HepG2 (cell line): ENCODE results near the gene SLC5A6.

ENCODE experiments used
- CBX1 ChIP-seq: IDR thresholded peaks from one replicate; pipeline ENCODE4 v1.6.1; 2016; ENCODE audit warnings: antibody characterized with exemption, low read depth
- ELK4 ChIP-seq: sonication (generic); formaldehyde crosslinking; IDR thresholded peaks from 2 replicates; pipeline ENCODE4 v1.9.0; 2021; ENCODE audit warnings: missing genetic modification reagents, borderline replicate concordance
- EP300 ChIP-seq, 3 experiments: sonication (generic) in 1 of 3; formaldehyde crosslinking in 1 of 3; IDR thresholded peaks; 2 replicates each; pipeline versions ENCODE4 v1.5.1 to v1.6.1; 2011 to 2020; ENCODE audit warnings: low read depth in 2 of 3, low read length in 2 of 3, borderline replicate concordance in 1 of 3, improper control_type of control experiment in 1 of 3, mild to moderate bottlenecking in 1 of 3, missing genetic modification reagents in 1 of 3, moderate library complexity in 1 of 3
- JUNB ChIP-seq: sonication (generic); formaldehyde crosslinking; IDR thresholded peaks from 2 replicates; pipeline ENCODE4 v1.8.0; 2022; ENCODE audit warnings: missing genetic modification reagents, mild to moderate bottlenecking, borderline replicate concordance
- POLR2A ChIP-seq, 2 experiments: IDR thresholded peaks; 2 replicates each; pipeline ENCODE4 v1.6.1; 2011; ENCODE audit warnings: low read depth in 2 of 2, low read length in 2 of 2, mild to moderate bottlenecking in 1 of 2, moderate library complexity in 1 of 2; ENCODE audit not compliant: insufficient read depth in 1 of 2
- THRA ChIP-seq: sonication (generic); formaldehyde crosslinking; IDR thresholded peaks from 2 replicates; pipeline ENCODE4 v1.4.0; 2020; ENCODE audit warnings: missing genetic modification reagents, borderline replicate concordance
- ZNF891 ChIP-seq: sonication (generic); formaldehyde crosslinking; IDR thresholded peaks from 2 replicates; pipeline ENCODE4 v1.5.0; 2020; ENCODE audit warnings: mild to moderate bottlenecking, missing genetic modification reagents
- TF ChIP-seq, protein P1 (sequence below): sonication (generic); formaldehyde crosslinking; IDR thresholded peaks from 2 replicates; pipeline ENCODE4 v1.5.0; 2020; ENCODE audit warnings: mild to moderate bottlenecking, missing genetic modification reagents, moderate library complexity
- TF ChIP-seq, protein P2 (sequence below): sonication (generic); formaldehyde crosslinking; IDR thresholded peaks from 2 replicates; pipeline ENCODE4 v1.4.0; 2020; ENCODE audit warnings: missing genetic modification reagents
- TF ChIP-seq, protein P3 (sequence below): IDR thresholded peaks from 2 replicates; pipeline ENCODE4 v1.6.1; 2016; ENCODE audit warnings: missing biosample characterization, missing genetic modification reagents, low read depth
- TF ChIP-seq, protein P4 (sequence below): sonication (generic); formaldehyde crosslinking; IDR thresholded peaks from 2 replicates; pipeline ENCODE4 v1.9.0; 2021; ENCODE audit warnings: missing genetic modification reagents, borderline replicate concordance
- TF ChIP-seq, protein P5 (sequence below): sonication (generic); formaldehyde crosslinking; IDR thresholded peaks from 2 replicates; pipeline ENCODE4 v1.8.0; 2022; ENCODE audit warnings: low read depth, missing genetic modification reagents
- TF ChIP-seq, protein P6 (sequence below): IDR thresholded peaks from 2 replicates; pipeline ENCODE4 v1.6.1; 2018; ENCODE audit warnings: missing genetic modification reagents

DNA sequence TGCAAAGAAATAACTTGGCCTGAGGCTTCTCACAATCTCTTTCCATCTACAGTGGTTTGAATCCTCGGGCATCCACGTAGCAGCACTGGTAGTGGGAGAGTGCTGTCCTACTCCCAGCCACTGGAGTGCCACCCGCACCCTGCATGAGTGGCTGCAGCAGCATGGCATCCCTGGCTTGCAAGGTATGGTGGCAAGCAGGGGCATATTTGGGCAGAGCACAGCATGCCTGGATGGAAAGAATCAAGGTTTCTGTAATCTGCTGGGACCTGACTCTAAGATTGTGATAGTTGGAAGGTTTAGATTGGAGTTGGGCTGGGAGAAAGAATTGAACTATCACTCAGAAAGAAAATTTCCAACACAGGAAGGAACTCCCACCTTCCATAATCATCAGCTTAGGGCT is 9.1 kb upstream of the SLC5A6 start:
- TF ChIP-seq, protein P1, sequence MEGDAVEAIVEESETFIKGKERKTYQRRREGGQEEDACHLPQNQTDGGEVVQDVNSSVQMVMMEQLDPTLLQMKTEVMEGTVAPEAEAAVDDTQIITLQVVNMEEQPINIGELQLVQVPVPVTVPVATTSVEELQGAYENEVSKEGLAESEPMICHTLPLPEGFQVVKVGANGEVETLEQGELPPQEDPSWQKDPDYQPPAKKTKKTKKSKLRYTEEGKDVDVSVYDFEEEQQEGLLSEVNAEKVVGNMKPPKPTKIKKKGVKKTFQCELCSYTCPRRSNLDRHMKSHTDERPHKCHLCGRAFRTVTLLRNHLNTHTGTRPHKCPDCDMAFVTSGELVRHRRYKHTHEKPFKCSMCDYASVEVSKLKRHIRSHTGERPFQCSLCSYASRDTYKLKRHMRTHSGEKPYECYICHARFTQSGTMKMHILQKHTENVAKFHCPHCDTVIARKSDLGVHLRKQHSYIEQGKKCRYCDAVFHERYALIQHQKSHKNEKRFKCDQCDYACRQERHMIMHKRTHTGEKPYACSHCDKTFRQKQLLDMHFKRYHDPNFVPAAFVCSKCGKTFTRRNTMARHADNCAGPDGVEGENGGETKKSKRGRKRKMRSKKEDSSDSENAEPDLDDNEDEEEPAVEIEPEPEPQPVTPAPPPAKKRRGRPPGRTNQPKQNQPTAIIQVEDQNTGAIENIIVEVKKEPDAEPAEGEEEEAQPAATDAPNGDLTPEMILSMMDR (CRISPR knock-in tag), result no peak
- no peak for TF ChIP-seq ELK4 (CRISPR knock-in tag)
- TF ChIP-seq, protein P2, sequence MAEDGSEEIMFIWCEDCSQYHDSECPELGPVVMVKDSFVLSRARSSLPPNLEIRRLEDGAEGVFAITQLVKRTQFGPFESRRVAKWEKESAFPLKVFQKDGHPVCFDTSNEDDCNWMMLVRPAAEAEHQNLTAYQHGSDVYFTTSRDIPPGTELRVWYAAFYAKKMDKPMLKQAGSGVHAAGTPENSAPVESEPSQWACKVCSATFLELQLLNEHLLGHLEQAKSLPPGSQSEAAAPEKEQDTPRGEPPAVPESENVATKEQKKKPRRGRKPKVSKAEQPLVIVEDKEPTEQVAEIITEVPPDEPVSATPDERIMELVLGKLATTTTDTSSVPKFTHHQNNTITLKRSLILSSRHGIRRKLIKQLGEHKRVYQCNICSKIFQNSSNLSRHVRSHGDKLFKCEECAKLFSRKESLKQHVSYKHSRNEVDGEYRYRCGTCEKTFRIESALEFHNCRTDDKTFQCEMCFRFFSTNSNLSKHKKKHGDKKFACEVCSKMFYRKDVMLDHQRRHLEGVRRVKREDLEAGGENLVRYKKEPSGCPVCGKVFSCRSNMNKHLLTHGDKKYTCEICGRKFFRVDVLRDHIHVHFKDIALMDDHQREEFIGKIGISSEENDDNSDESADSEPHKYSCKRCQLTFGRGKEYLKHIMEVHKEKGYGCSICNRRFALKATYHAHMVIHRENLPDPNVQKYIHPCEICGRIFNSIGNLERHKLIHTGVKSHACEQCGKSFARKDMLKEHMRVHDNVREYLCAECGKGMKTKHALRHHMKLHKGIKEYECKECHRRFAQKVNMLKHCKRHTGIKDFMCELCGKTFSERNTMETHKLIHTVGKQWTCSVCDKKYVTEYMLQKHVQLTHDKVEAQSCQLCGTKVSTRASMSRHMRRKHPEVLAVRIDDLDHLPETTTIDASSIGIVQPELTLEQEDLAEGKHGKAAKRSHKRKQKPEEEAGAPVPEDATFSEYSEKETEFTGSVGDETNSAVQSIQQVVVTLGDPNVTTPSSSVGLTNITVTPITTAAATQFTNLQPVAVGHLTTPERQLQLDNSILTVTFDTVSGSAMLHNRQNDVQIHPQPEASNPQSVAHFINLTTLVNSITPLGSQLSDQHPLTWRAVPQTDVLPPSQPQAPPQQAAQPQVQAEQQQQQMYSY (CRISPR knock-in tag), result no peak
- TF ChIP-seq, protein P3, sequence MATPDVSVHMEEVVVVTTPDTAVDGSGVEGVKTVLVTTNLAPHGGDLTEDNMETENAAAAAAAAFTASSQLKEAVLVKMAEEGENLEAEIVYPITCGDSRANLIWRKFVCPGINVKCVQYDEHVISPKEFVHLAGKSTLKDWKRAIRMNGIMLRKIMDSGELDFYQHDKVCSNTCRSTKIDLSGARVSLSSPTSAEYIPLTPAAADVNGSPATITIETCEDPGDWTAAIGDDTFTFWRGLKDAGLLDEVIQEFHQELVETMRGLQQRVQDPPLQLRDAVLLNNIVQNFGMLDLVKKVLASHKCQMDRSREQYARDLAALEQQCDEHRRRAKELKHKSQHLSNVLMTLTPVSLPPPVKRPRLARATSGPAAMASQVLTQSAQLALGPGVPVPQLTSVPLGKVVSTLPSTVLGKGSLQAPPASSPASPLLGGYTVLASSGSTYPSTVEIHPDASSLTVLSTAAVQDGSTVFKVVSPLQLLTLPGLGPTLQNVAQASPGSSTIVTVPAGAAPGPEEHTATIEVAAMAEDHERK (CRISPR knock-in tag), result no peak
- TF ChIP-seq POLR2A (IDR thresholded peaks at IDR 0.05; ENCODE audit: insufficient read depth in 1 of 2, low read depth in 2 of 2, low read length in 2 of 2), result no peak
- TF ChIP-seq CBX1, result no peak
- TF ChIP-seq ZNF891 (CRISPR knock-in tag), result no peak
- no peak for TF ChIP-seq THRA (CRISPR knock-in tag)
- TF ChIP-seq JUNB, result no peak
- TF ChIP-seq, protein P4, sequence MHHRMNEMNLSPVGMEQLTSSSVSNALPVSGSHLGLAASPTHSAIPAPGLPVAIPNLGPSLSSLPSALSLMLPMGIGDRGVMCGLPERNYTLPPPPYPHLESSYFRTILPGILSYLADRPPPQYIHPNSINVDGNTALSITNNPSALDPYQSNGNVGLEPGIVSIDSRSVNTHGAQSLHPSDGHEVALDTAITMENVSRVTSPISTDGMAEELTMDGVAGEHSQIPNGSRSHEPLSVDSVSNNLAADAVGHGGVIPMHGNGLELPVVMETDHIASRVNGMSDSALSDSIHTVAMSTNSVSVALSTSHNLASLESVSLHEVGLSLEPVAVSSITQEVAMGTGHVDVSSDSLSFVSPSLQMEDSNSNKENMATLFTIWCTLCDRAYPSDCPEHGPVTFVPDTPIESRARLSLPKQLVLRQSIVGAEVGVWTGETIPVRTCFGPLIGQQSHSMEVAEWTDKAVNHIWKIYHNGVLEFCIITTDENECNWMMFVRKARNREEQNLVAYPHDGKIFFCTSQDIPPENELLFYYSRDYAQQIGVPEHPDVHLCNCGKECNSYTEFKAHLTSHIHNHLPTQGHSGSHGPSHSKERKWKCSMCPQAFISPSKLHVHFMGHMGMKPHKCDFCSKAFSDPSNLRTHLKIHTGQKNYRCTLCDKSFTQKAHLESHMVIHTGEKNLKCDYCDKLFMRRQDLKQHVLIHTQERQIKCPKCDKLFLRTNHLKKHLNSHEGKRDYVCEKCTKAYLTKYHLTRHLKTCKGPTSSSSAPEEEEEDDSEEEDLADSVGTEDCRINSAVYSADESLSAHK (CRISPR knock-in tag), result no peak
- TF ChIP-seq, protein P5, sequence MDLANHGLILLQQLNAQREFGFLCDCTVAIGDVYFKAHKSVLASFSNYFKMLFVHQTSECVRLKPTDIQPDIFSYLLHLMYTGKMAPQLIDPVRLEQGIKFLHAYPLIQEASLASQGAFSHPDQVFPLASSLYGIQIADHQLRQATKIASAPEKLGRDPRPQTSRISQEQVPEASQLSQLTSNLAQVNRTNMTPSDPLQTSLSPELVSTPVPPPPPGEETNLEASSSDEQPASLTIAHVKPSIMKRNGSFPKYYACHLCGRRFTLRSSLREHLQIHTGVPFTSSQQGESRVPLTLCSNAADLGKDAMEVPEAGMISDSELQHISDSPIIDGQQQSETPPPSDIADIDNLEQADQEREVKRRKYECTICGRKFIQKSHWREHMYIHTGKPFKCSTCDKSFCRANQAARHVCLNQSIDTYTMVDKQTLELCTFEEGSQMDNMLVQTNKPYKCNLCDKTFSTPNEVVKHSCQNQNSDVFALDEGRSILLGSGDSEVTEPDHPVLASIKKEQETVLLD (CRISPR knock-in tag), result no peak
- TF ChIP-seq EP300 (IDR thresholded peaks at IDR 0.05; ENCODE audit: low read depth in 2 of 2, low read length in 2 of 2), result no peak
- no peak for TF ChIP-seq EP300 (CRISPR knock-in tag; IDR thresholded peaks at IDR 0.05; ENCODE audit: borderline replicate concordance)
- TF ChIP-seq, protein P6, sequence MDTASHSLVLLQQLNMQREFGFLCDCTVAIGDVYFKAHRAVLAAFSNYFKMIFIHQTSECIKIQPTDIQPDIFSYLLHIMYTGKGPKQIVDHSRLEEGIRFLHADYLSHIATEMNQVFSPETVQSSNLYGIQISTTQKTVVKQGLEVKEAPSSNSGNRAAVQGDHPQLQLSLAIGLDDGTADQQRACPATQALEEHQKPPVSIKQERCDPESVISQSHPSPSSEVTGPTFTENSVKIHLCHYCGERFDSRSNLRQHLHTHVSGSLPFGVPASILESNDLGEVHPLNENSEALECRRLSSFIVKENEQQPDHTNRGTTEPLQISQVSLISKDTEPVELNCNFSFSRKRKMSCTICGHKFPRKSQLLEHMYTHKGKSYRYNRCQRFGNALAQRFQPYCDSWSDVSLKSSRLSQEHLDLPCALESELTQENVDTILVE, result no peak
